HepG2 (cell line): Measurements from ENCODE around the gene IQCN. TPM values are rescaled to one million over a fixed set of nuclear protein-coding genes. Genes with fewer than 3 reads are reported as not detected.

Experiments
- ATAC-seq: fragments of 200-7000 bp; cut with Tn5 transposase; 3 replicates; pipeline ENCODE4 v1.9.1; 2020; ENCODE audit warnings: mild to moderate bottlenecking, moderate library complexity
- BruUV-seq: library from RNA; stranded (reverse); fragments of 400-500 nt; replicated peaks from 2 replicates; lab custom pipeline; 2021; lab: Mats Ljungman, UMichigan
- CTCF ChIA-PET: fragments of 300-600 bp; formaldehyde crosslinking; extraction: SDS; loops from one replicate; lab custom pipeline; 2021; ENCODE audit warnings: low total read pairs, inconsistent platforms, low intra/inter-chr PET ratio; lab: Yijun Ruan, JAX
- POLR2A ChIA-PET: fragments of 350-600 bp; sonication (Branson Sonifier 250); formaldehyde crosslinking; loops from one replicate; lab custom pipeline; 2020; ENCODE audit warnings: antibody characterized with exemption, inconsistent platforms; lab: Yijun Ruan, JAX
- DNase-seq: peaks from one replicate; pipeline ENCODE4 v3.0.0-alpha.2; 2015; ENCODE audit warnings: low spot score
- FAIRE-seq: peaks from 3 replicates; lab custom pipeline; 2011; peaks lifted over from hg19 to GRCh38; lab: Jason Lieb, UNC
- H2AFZ ChIP-seq: one replicate; pipeline ENCODE4 v1.6.1; 2011; ENCODE audit warnings: low read length, inconsistent platforms
- H3K27ac ChIP-seq: fragments of 300-600 bp; 3 replicates; pipeline ENCODE4 v1.8.0; 2011; ENCODE audit warnings: mixed run types, mild to moderate bottlenecking, mixed read lengths, low read length, inconsistent platforms; ENCODE audit not compliant: insufficient read depth; ENCODE audit errors: extremely low read length
- H3K27me3 ChIP-seq, 2 experiments: fragments of 200-600 bp in 1 of 2; 2 replicates in 1 of 2; 3 replicates in 1 of 2; pipeline versions ENCODE4 v1.6.0 to v1.8.0; 2011; ENCODE audit warnings: low read length in 2 of 2, mild to moderate bottlenecking in 2 of 2, moderate library complexity in 2 of 2, inconsistent platforms in 1 of 2; ENCODE audit not compliant: insufficient read depth in 2 of 2, control insufficient read depth in 1 of 2
- H3K36me3 ChIP-seq, 2 experiments: fragments of 200-600 bp in 1 of 2; replicated peaks in 1 of 2; 2 replicates in 1 of 2; 3 replicates in 1 of 2; pipeline versions ENCODE4 v1.5.1 to v1.8.0; 2011; ENCODE audit warnings: low read length in 2 of 2, inconsistent platforms in 1 of 2; ENCODE audit not compliant: insufficient read depth in 2 of 2, control insufficient read depth in 1 of 2
- H3K4me1 ChIP-seq: 2 replicates; pipeline ENCODE4 v1.5.1; 2012; ENCODE audit warnings: low read length, inconsistent platforms; ENCODE audit not compliant: insufficient read depth
- H3K4me2 ChIP-seq: 2 replicates; pipeline ENCODE4 v1.6.0; 2011; ENCODE audit warnings: low read depth, low read length, inconsistent platforms
- H3K4me3 ChIP-seq, 3 experiments: fragments of 200-600 bp in 1 of 3; sonication (generic), shearing (Covaris generic) in 1 of 3; replicated peaks in 1 of 3; 2 replicates each; pipeline ENCODE4 v1.5.1; 2011 to 2016; ENCODE audit warnings: low read length in 3 of 3, inconsistent platforms in 2 of 3, low read depth in 2 of 3, mild to moderate bottlenecking in 2 of 3, control low read depth in 1 of 3, mixed read lengths in 1 of 3; ENCODE audit not compliant: insufficient read depth in 1 of 3
- H3K79me2 ChIP-seq: one replicate; pipeline ENCODE4 v1.6.1; 2011; ENCODE audit warnings: low read length, inconsistent platforms; ENCODE audit not compliant: insufficient read depth
- H3K9ac ChIP-seq: 2 replicates; pipeline ENCODE4 v1.6.0; 2011; ENCODE audit warnings: mild to moderate bottlenecking, low read depth, low read length, inconsistent platforms; ENCODE audit not compliant: insufficient read depth
- H3K9me3 ChIP-seq: 2 replicates; pipeline ENCODE4 v1.5.1; 2012; ENCODE audit warnings: mild to moderate bottlenecking, low read length
- H4K20me1 ChIP-seq: 2 replicates; pipeline ENCODE4 v1.6.0; 2011; ENCODE audit warnings: inconsistent platforms, mild to moderate bottlenecking, low read length, moderate library complexity; ENCODE audit not compliant: insufficient read depth
- FIP1L1 ChIP-seq: fragments of 200-400 bp; formaldehyde crosslinking; IDR thresholded peaks from 2 replicates; pipeline ENCODE4 v1.6.1; 2018; ENCODE audit warnings: low read depth, mild to moderate bottlenecking, low read length, moderate library complexity, borderline replicate concordance; ENCODE audit not compliant: insufficient read depth
- FOSL2 ChIP-seq: sonication (generic); formaldehyde crosslinking; IDR thresholded peaks from 2 replicates; pipeline ENCODE4 v1.4.0; 2020; ENCODE audit warnings: missing genetic modification reagents
- KDM1A ChIP-seq: IDR thresholded peaks from 2 replicates; pipeline ENCODE4 v1.6.1; 2016; ENCODE audit warnings: missing compliant biosample characterization
- MAFF ChIP-seq: IDR thresholded peaks from 2 replicates; pipeline ENCODE4 v1.6.1; 2011; ENCODE audit warnings: low read depth, low read length, improper control_type of control experiment
- MAFG ChIP-seq: sonication (generic); formaldehyde crosslinking; IDR thresholded peaks from 2 replicates; pipeline ENCODE4 v1.5.1; 2020; ENCODE audit warnings: mild to moderate bottlenecking, missing genetic modification reagents
- MAFK ChIP-seq, 2 experiments: IDR thresholded peaks in 1 of 2; conservative IDR thresholded peaks in 1 of 2; 2 replicates each; pipeline ENCODE4 v1.6.1; 2011; ENCODE audit warnings: improper control_type of control experiment in 2 of 2, low read length in 2 of 2
- RFX1 ChIP-seq: fragments of 450-650 bp; IDR thresholded peaks from 2 replicates; pipeline ENCODE4 v1.6.1; 2017
- RFX3 ChIP-seq: IDR thresholded peaks from 2 replicates; pipeline ENCODE4 v1.6.1; 2016; ENCODE audit warnings: missing biosample characterization, missing genetic modification reagents
- RFX5 ChIP-seq: IDR thresholded peaks from 2 replicates; pipeline ENCODE4 v1.6.1; 2011; ENCODE audit warnings: low read depth, low read length, improper control_type of control experiment
- ZNF562 ChIP-seq: sonication (generic); formaldehyde crosslinking; IDR thresholded peaks from 2 replicates; pipeline ENCODE4 v1.8.0; 2022; ENCODE audit warnings: missing genetic modification reagents, borderline replicate concordance
- WGBS: methylation state at CpG from one replicate; pipeline ENCODE4 v1.1.6; 2017; ENCODE audit warnings: low lambda C conversion rate; 5-methylcytosine and 5-hydroxymethylcytosine counted together
- in situ Hi-C: cut with HindIII; loops from 2 replicates; pipeline ENCODE4 v1.10.0; 2017; ENCODE audit warnings: low pct_unique_long_range_greater_than_20kb; ENCODE audit not compliant: extremely low pct_ligation_motif_present
- intact Hi-C: fragments of 100-400 bp; cut with micrococcal nuclease; formaldehyde crosslinking; loops from one replicate; pipeline ENCODE4 v1.10.0; 2022; ENCODE audit not compliant: unreplicated experiment
- polyA plus RNA-seq, 8 experiments: library from polyadenylated mRNA; depleted of rRNA in 3 of 8; stranded (reverse) in 7 of 8; unstranded in 1 of 8; fragments of >200 nt; fragmentation: Illumina TruSeq in 4 of 8; extraction: Trizol in 4 of 8; gene quantifications; 2 replicates each; pipeline versions ENCODE4 v1.2.1 to v1.2.3, GENCODE V29; 2011 to 2016; ENCODE audit warnings: low read depth in 4 of 8, missing spikeins in 1 of 8, mixed read lengths in 1 of 8; ENCODE audit not compliant: insufficient read depth in 1 of 8
- total RNA-seq, 5 experiments: library from RNA; depleted of rRNA; stranded (reverse); fragments of >200 nt; fragmentation: Illumina TruSeq; extraction: Trizol; gene quantifications; 2 replicates each; pipeline ENCODE4 v1.2.3, GENCODE V29; 2016; ENCODE audit warnings: low read depth in 1 of 5

IQCN gene
- total and polyA plus RNA-seq, 2 of the 13 experiments (the other 11 are each of a cell fraction or from before 2014, with no cell fraction given) = 0.04 to 0.18 TPM

DNA sequence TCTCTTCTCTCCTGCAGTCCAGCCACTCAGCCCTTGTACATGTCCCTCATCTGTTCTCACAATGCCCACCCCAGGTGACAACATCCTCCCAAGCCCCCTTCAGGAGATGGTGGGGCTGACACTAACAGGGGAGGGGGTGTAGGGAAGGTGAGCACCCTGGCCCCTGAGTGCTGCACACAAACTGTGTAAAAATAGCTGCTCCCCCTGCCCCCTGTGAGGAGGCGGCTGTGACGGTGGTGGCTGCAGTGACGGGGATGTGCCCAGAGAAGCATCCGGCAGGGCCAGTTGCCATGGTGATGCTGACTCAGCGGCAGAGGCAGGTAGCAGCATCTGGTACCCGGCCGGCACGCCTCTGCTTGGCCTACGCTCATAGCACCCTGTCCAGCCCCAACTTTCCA, 20.2 kb upstream of the IQCN start:
- Histone ChIP-seq H3K27me3 (no peaks in the 10 kb centered on the region), H3K4me2 (no peak overlapping the region), H3K27ac (no peak overlapping the region), H3K9ac (no peak overlapping the region), H3K4me1 (peaks cover 73% of the 10 kb centered on the region), H4K20me1 (no peaks in the 10 kb centered on the region), H3K36me3 (no peaks in the 10 kb centered on the region), H3K4me3 (no peak overlapping the region), H2AFZ (no peak overlapping the region), H3K79me2 (no peaks in the 10 kb centered on the region), H3K9me3 (no peaks in the 10 kb centered on the region)
- FAIRE-seq = no peak
- in situ Hi-C loops = no loop called here
- BruUV-seq = no TSS peak
- intact Hi-C loops = no loop called here
- no peak for ATAC-seq
- no peak for DNase-seq
- POLR2A ChIA-PET = no interaction called here
- WGBS = 5% methylated on average over 9 of the region's 9 CpGs
- CTCF ChIA-PET = no interaction called here
- 0 out of 2 replicates have a peak, but pooled peaks have one; percentile 30 for TF ChIP-seq KDM1A
- peak; percentile 32; the same call in 1 of the 2 replicates for TF ChIP-seq MAFG (CRISPR knock-in tag)
- peak; percentile 80 for TF ChIP-seq MAFF
- TF ChIP-seq ZNF562 (CRISPR knock-in tag) = no peak
- TF ChIP-seq FIP1L1 = no peak
- TF ChIP-seq RFX3 (CRISPR knock-in tag) = peak; percentile 73
- TF ChIP-seq RFX1 = peak; percentile 55; the same call in 1 of the 2 replicates
- 0 out of 2 replicates have a peak, but pooled peaks have one; percentile 31 for TF ChIP-seq RFX5
- TF ChIP-seq FOSL2 (CRISPR knock-in tag) = peak; percentile 62
- peak; percentile 87 for TF ChIP-seq MAFK (conservative IDR thresholded peaks at IDR 0.05 in 1 of 2, IDR thresholded peaks at IDR 0.05 in 1 of 2; ENCODE audit: low read length in 2 of 2)
